HFFc6 (cell line): ENCODE data around the gene GPHA2. TPM values are rescaled to one million over a fixed set of nuclear protein-coding genes. Genes with fewer than 3 reads are reported as not detected.

Experiments
- DNase-seq: peaks from one replicate; pipeline ENCODE4 v3.0.0-alpha.2; 2018
- H3K27ac Mint-ChIP-seq: 2 replicates; pipeline ENCODE4 v1.8.0; 2020; ENCODE audit warnings: mild to moderate bottlenecking, mixed read lengths
- H3K27me3 Mint-ChIP-seq: 2 replicates; pipeline ENCODE4 v1.8.0; 2021; ENCODE audit warnings: mild to moderate bottlenecking, moderate library complexity, mixed read lengths; ENCODE audit not compliant: insufficient read depth
- H3K36me3 Mint-ChIP-seq: 2 replicates; pipeline ENCODE4 v1.8.0; 2021; ENCODE audit warnings: low read depth, mixed read lengths
- H3K4me1 Mint-ChIP-seq: 2 replicates; pipeline ENCODE4 v1.8.0; 2020; ENCODE audit warnings: low read depth, mixed read lengths
- H3K4me3 Mint-ChIP-seq: 2 replicates; pipeline ENCODE4 v1.8.0; 2020; ENCODE audit warnings: mild to moderate bottlenecking, moderate library complexity, mixed read lengths
- H3K9me3 Mint-ChIP-seq: 2 replicates; pipeline ENCODE4 v1.8.0; 2020; ENCODE audit warnings: mild to moderate bottlenecking, mixed read lengths
- total RNA-seq, 6 experiments: library from RNA; stranded (reverse); fragmentation: NEBNext Ultra II Directional; extraction: Animal tissue kit (Norgen Biotek cat#: 25700); gene quantifications; 2 replicates in 1 of 6; 3 replicates in 5 of 6; pipeline ENCODE4 v1.2.3, GENCODE V29; 2021
- TF ChIP-seq, protein P1 (sequence below): fragments of 200-600 bp; sonication (generic); IDR thresholded peaks from 2 replicates; pipeline ENCODE4 v1.5.0; 2021; ENCODE audit warnings: antibody characterized with exemption, mild to moderate bottlenecking

Gene GPHA2
- total RNA-seq, 6 experiments from 2014 or later: not detected

- Mint-ChIP-seq H3K36me3 (no peaks in the 10 kb centered on the region), H3K27me3 (no peaks in the 10 kb centered on the region), H3K4me3 (no peak overlapping the region)
These were observed 45.2 kb downstream of the GPHA2 start for GRCh38 chr11:64890522-64890939.

GRCh38 chr11:64888729-64889511, 46.8 kb downstream of the GPHA2 start:
- no peak overlapping the region for H3K27ac Mint-ChIP-seq

More at GRCh38 chr11:64890522-64890939, 45.2 kb downstream of the GPHA2 start:
- no peak for DNase-seq
- TF ChIP-seq, protein P1, sequence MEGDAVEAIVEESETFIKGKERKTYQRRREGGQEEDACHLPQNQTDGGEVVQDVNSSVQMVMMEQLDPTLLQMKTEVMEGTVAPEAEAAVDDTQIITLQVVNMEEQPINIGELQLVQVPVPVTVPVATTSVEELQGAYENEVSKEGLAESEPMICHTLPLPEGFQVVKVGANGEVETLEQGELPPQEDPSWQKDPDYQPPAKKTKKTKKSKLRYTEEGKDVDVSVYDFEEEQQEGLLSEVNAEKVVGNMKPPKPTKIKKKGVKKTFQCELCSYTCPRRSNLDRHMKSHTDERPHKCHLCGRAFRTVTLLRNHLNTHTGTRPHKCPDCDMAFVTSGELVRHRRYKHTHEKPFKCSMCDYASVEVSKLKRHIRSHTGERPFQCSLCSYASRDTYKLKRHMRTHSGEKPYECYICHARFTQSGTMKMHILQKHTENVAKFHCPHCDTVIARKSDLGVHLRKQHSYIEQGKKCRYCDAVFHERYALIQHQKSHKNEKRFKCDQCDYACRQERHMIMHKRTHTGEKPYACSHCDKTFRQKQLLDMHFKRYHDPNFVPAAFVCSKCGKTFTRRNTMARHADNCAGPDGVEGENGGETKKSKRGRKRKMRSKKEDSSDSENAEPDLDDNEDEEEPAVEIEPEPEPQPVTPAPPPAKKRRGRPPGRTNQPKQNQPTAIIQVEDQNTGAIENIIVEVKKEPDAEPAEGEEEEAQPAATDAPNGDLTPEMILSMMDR: no peak
- Mint-ChIP-seq H3K27ac (no peak overlapping the region), H3K4me1 (peaks cover 20% of the 10 kb centered on the region), H3K9me3 (no peaks in the 10 kb centered on the region)

DNA sequence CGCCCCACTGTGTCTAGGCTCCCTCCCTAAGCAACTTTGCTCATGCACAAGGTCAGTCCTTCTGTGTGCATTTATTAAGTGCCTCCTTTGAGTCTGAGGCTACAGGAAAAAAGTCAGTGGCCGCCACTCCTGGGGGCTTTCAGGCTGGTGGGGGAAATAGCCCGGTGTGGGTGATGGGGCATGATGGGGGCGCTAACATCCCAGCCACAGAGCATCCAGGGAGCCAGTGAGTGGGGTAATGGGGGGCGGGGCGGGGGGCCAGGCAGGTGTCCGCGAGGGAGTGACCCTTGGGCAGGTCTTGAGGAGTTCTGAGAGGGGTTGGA, 47.3 kb downstream of the GPHA2 start:
- H3K36me3 Mint-ChIP-seq: no peaks in the 10 kb centered on the region
- DNase-seq: no peak
- H3K4me1 Mint-ChIP-seq: peaks cover 25% of the 10 kb centered on the region
- H3K4me3 Mint-ChIP-seq: no peak overlapping the region; the same call in 1 of the 2 replicates
- H3K9me3 Mint-ChIP-seq: no peaks in the 10 kb centered on the region
- H3K27me3 Mint-ChIP-seq: no peaks in the 10 kb centered on the region; the same call in 1 of the 2 replicates
- TF ChIP-seq, protein P1: no peak
- H3K27ac Mint-ChIP-seq: no peak overlapping the region

More at GRCh38 chr11:64888729-64889511, 46.8 kb downstream of the GPHA2 start:
- TF ChIP-seq, protein P1: no peak
- Mint-ChIP-seq H3K4me3 (no peak overlapping the region), H3K9me3 (no peaks in the 10 kb centered on the region), H3K27me3 (no peaks in the 10 kb centered on the region; the same call in 1 of the 2 replicates), H3K36me3 (no peaks in the 10 kb centered on the region), H3K4me1 (peaks cover 25% of the 10 kb centered on the region)
- no peak for DNase-seq

DNA sequence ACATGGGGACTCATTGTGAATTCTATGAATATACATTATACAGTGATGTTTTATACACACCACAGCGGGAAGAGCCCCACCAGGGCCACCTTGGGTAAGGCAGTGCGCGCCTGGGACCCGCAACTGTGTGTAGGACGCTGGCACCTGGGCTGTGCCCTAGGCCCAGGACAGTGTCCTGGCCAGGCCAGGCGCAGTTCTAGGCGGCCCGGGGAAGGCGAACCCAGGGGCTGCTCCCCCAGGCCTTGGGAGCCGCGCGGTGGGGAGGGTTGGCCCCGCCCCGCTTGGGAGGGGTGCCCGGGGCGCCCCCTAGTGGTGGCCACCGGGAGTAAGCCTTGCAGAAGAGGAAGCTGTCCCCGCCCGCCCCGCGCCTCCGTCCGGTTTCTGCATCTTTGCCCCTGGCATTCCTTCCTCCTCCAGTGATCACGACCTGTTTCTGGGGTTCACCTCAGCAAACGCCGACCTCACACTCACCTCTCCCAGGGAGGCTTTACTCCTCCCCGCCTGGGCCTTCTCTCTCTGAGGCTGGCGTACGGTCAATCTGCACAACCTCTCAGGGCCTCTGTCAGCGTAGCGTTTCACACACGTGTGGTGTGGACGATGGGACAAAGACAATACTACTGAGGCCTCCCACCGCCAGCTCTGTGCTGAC, 47.8 kb downstream of the GPHA2 start:
- H3K4me3 Mint-ChIP-seq: peak overlapping the region; percentile 82
- H3K36me3 Mint-ChIP-seq: no peaks in the 10 kb centered on the region
- TF ChIP-seq, protein P1: peak; percentile 99
- peak overlapping the region; percentile 64 for H3K27ac Mint-ChIP-seq
- DNase-seq: no peak
- no peaks in the 10 kb centered on the region; the same call in 1 of the 2 replicates for H3K27me3 Mint-ChIP-seq
- H3K9me3 Mint-ChIP-seq: no peaks in the 10 kb centered on the region
- peaks cover 25% of the 10 kb centered on the region for H3K4me1 Mint-ChIP-seq

GRCh38 chr11:64887234-64887756, 48.4 kb downstream of the GPHA2 start:
- no peaks in the 10 kb centered on the region for H3K36me3 Mint-ChIP-seq
- no peaks in the 10 kb centered on the region; the same call in 1 of the 2 replicates for H3K27me3 Mint-ChIP-seq
- DNase-seq: no peak
- no peak overlapping the region; the same call in 1 of the 2 replicates for H3K4me3 Mint-ChIP-seq
- no peak overlapping the region for H3K27ac Mint-ChIP-seq
- H3K4me1 Mint-ChIP-seq: peaks cover 25% of the 10 kb centered on the region
- TF ChIP-seq, protein P1: no peak
- H3K9me3 Mint-ChIP-seq: no peaks in the 10 kb centered on the region
